OCI-LY7 (cell line): ENCODE results near the gene TRIM29.

Experiments used
- EZH2phosphoT487 ChIP-seq: fragments of 200-600 bp; sonication (generic); IDR thresholded peaks from 2 replicates; pipeline ENCODE4 v1.6.1; 2018; ENCODE audit warnings: low read depth, borderline replicate concordance, mild to moderate bottlenecking, mixed run types, antibody characterized with exemption, low read length, moderate library complexity, mixed read lengths
- TF ChIP-seq, protein P1 (sequence below): fragments of 200-600 bp; sonication (generic); conservative IDR thresholded peaks from 2 replicates; pipeline ENCODE4 v1.5.1; 2014; ENCODE audit warnings: mild to moderate bottlenecking, antibody characterized with exemption, low read length, moderate library complexity, mixed read lengths

DNA sequence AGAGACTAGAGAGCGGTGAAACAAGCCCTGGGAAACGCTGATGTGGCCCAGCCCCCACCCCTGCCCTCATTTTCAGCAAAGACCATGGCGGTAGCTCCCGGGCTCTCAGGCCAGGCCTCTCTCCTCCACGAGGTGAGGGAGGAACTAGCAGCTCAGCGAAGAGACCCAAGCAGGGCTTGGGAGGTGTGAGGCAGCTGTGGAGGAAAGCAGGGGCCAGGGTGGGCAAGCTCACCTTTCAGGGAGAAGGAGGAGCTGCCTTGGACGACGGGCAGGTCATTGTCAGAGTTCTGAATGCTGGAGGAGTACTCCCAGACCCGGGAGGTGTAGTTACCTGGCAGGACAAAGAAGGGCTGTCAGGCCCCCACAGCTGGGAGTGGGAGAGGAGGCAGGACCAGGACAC, 19.9 kb downstream of the TRIM29 start:
- TF ChIP-seq, protein P1, sequence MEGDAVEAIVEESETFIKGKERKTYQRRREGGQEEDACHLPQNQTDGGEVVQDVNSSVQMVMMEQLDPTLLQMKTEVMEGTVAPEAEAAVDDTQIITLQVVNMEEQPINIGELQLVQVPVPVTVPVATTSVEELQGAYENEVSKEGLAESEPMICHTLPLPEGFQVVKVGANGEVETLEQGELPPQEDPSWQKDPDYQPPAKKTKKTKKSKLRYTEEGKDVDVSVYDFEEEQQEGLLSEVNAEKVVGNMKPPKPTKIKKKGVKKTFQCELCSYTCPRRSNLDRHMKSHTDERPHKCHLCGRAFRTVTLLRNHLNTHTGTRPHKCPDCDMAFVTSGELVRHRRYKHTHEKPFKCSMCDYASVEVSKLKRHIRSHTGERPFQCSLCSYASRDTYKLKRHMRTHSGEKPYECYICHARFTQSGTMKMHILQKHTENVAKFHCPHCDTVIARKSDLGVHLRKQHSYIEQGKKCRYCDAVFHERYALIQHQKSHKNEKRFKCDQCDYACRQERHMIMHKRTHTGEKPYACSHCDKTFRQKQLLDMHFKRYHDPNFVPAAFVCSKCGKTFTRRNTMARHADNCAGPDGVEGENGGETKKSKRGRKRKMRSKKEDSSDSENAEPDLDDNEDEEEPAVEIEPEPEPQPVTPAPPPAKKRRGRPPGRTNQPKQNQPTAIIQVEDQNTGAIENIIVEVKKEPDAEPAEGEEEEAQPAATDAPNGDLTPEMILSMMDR = no peak
- no peak for TF ChIP-seq EZH2phosphoT487
